Upper lobe of right lung (tissue), 1 donor: ENCODE data around the gene CLMP. TPM values are rescaled to one million over a fixed set of nuclear protein-coding genes. Genes with fewer than 3 reads are reported as not detected.

Source experiments
- ATAC-seq: fragments of 200-7000 bp; cut with Tn5 transposase; one replicate; pipeline ENCODE4 v1.9.1; 2020; ENCODE audit warnings: mild to moderate bottlenecking, moderate library complexity
- DNase-seq: peaks from one replicate; pipeline ENCODE4 v3.0.0-alpha.2; 2020
- H3K27ac ChIP-seq: fragments of 200-600 bp; one replicate; pipeline ENCODE4 v1.8.0; 2022
- H3K27me3 ChIP-seq: fragments of 200-600 bp; one replicate; pipeline ENCODE4 v1.8.0; 2022; ENCODE audit warnings: mild to moderate bottlenecking
- H3K36me3 ChIP-seq: fragments of 200-600 bp; one replicate; pipeline ENCODE4 v1.8.0; 2022
- H3K4me1 ChIP-seq: fragments of 200-600 bp; one replicate; pipeline ENCODE4 v1.8.0; 2022
- H3K4me3 ChIP-seq: fragments of 200-600 bp; one replicate; pipeline ENCODE4 v1.8.0; 2022; ENCODE audit warnings: mild to moderate bottlenecking
- H3K9me3 ChIP-seq: fragments of 200-600 bp; one replicate; pipeline ENCODE4 v1.8.0; 2022
- CTCF ChIP-seq: fragments of 200-600 bp; IDR thresholded peaks from one replicate; pipeline ENCODE4 v1.8.0; 2022; ENCODE audit warnings: antibody characterized with exemption
- intact Hi-C: fragments of 100-400 bp; cut with DNase I; formaldehyde crosslinking; loops from one replicate; pipeline ENCODE4 v1.11.0; 2022
- total RNA-seq: library from RNA; stranded (reverse); fragmentation: NEBNext Ultra II Directional; extraction: Animal tissue kit (Norgen Biotek cat#: 25700); gene quantifications from one replicate; pipeline ENCODE4 v1.2.1, GENCODE V29; 2021
- donor health status: DM: no; HTN: yes; CAD: no; lungs with severe emphysema.

Gene CLMP
- total RNA-seq, 1 donor from 2014 or later: 17.6 TPM

DNA sequence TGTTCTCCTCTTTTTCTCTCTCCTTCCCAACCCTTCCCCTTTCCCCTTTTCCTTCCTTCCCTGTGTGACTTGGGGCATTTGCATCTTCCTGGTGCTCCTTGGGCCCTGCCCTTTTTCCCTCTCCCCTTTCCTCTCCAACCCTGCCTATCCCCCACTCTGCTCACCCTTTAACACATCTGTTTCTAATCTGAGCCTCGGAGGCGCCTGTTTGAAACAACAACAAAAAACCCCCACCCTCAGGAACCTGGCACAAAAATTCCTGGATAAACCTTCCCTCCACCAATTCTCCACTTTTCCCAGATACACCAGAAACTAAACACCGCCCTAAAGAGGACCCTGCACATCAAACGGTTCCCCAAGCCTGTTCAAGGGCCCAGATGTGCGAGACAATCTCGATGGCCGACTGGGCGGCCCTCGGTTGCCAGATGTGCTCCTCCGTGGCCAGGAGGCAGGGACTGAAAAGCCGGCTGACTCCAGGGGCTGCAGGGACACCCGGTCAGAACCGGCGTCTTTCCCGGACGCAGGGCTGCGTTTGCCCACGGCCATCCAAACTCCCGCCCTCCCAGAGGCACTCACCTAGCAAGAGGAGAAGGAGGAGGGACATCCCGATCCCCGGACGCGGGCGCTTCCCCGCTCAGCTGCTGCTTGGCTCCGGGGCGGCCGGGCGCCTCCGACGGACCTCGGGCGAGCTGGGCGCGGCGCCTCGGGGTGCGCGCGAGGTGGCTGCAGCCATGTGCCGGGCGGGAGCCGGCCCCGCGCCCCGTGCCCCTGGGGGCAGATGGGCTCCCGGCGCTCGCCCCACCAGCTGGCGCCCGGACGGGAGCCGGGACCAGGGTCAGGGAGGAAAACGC lies 486 bp downstream of the CLMP start:
- peak; percentile 70 for DNase-seq

GRCh38 chr11:123193742-123194141 lies 1.3 kb downstream of the CLMP start:
- DNase-seq: no peak
- no peak for TF ChIP-seq CTCF
- H3K4me1 ChIP-seq: peaks cover 6% of the 10 kb centered on the region
- peak overlapping the region; percentile 43 for H3K4me3 ChIP-seq
- intact Hi-C loops: no loop called here
- ATAC-seq: no peak
- peak overlapping the region; percentile 60 for H3K27ac ChIP-seq
- no peaks in the 10 kb centered on the region for H3K9me3 ChIP-seq
- peaks cover 34% of the 10 kb centered on the region for H3K27me3 ChIP-seq
- H3K36me3 ChIP-seq: no peaks in the 10 kb centered on the region

More for the DNA sequence above, 486 bp downstream of the CLMP start:
- no peaks in the 10 kb centered on the region for H3K36me3 ChIP-seq
- peaks cover 34% of the 10 kb centered on the region for H3K27me3 ChIP-seq
- intact Hi-C loops: no loop called here
- no peaks in the 10 kb centered on the region for H3K9me3 ChIP-seq
- H3K4me3 ChIP-seq: peak overlapping the region; percentile 43
- peak overlapping the region; percentile 60 for H3K27ac ChIP-seq
- ATAC-seq: peak; percentile 48
- no peak for TF ChIP-seq CTCF
- peaks cover 6% of the 10 kb centered on the region for H3K4me1 ChIP-seq

- DNase-seq: no peak
- no peak for ATAC-seq
- no peak overlapping the region for H3K27ac ChIP-seq
- intact Hi-C loops: no loop called here
- TF ChIP-seq CTCF: no peak
- H3K4me3 ChIP-seq: no peak overlapping the region
- H3K9me3 ChIP-seq: no peaks in the 10 kb centered on the region
- H3K36me3 ChIP-seq: no peaks in the 10 kb centered on the region
- peaks cover 6% of the 10 kb centered on the region for H3K4me1 ChIP-seq
- peaks cover 27% of the 10 kb centered on the region for H3K27me3 ChIP-seq
Measured at GRCh38 chr11:123191939-123192338, 3.1 kb downstream of the CLMP start.

DNA sequence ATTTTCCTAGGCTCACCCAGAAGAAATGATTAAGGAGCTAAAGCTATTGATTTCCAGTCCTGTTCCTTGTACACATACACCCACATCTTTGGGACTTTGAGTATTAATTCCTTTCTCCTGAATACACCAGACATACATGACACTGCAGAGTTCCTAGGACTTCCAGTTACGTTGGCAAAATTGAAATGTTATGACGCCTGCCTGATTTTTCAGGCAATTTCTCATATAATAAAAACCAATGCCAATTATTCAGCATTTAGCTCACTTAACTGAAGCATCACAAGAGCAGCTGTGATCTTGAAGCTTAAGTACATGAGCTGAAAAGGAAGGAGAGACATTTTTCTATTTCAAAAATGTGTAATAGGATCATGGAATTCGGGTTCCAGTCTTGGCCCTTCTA lies 4.5 kb downstream of the CLMP start:
- no peaks in the 10 kb centered on the region for H3K9me3 ChIP-seq
- intact Hi-C loops: no loop called here
- TF ChIP-seq CTCF: no peak
- no peaks in the 10 kb centered on the region for H3K36me3 ChIP-seq
- H3K27me3 ChIP-seq: peaks cover 17% of the 10 kb centered on the region
- H3K27ac ChIP-seq: no peak overlapping the region
- no peak for ATAC-seq
- H3K4me1 ChIP-seq: peaks cover 2% of the 10 kb centered on the region
- no peak for DNase-seq
- no peak overlapping the region for H3K4me3 ChIP-seq

- no peaks in the 10 kb centered on the region for H3K4me1 ChIP-seq
- no peaks in the 10 kb centered on the region for H3K9me3 ChIP-seq
- no peak for TF ChIP-seq CTCF
- peaks cover 8% of the 10 kb centered on the region for H3K27me3 ChIP-seq
- no peaks in the 10 kb centered on the region for H3K36me3 ChIP-seq
- intact Hi-C loops: no loop called here
- no peak for ATAC-seq
- DNase-seq: no peak
- no peak overlapping the region for H3K4me3 ChIP-seq
- no peak overlapping the region for H3K27ac ChIP-seq
Measured at GRCh38 chr11:123188508-123189165, 6.4 kb downstream of the CLMP start.
